Keratinocyte (primary cell): ENCODE measurements around the gene LGI4. TPM values are rescaled to one million over a fixed set of nuclear protein-coding genes. Genes with fewer than 3 reads are reported as not detected.

Source experiments
- DNase-seq: peaks from one replicate; pipeline ENCODE4 v3.0.0-alpha.2; 2011; ENCODE audit warnings: low read depth, missing footprints, low spot score
- FAIRE-seq: peaks from 2 replicates; lab custom pipeline; 2011; peaks lifted over from hg19 to GRCh38; lab: Jason Lieb, UNC
- H2AFZ ChIP-seq: 2 replicates; pipeline ENCODE4 v1.6.0; 2012; ENCODE audit warnings: low read length, control low read depth, inconsistent platforms; ENCODE audit not compliant: control insufficient read depth
- H3K27ac ChIP-seq: 2 replicates; pipeline ENCODE4 v1.5.1; 2011; ENCODE audit warnings: low read length; ENCODE audit not compliant: control insufficient read depth, insufficient read depth
- H3K27me3 ChIP-seq: 3 replicates; pipeline ENCODE4 v1.6.0; 2011; ENCODE audit warnings: low read length; ENCODE audit not compliant: control insufficient read depth, insufficient read depth; ENCODE audit errors: extremely low read depth
- H3K36me3 ChIP-seq, 2 experiments: 2 replicates in 1 of 2; 3 replicates in 1 of 2; pipeline ENCODE4 v1.5.1; 2011; ENCODE audit warnings: low read length in 2 of 2, mild to moderate bottlenecking in 1 of 2; ENCODE audit not compliant: control insufficient read depth in 2 of 2, insufficient read depth in 2 of 2; ENCODE audit errors: extremely low read depth in 1 of 2
- H3K4me1 ChIP-seq: 3 replicates; pipeline ENCODE4 v1.5.1; 2011; ENCODE audit warnings: low read length; ENCODE audit not compliant: control insufficient read depth, insufficient read depth; ENCODE audit errors: extremely low read depth
- H3K4me2 ChIP-seq: 3 replicates; pipeline ENCODE4 v1.6.0; 2011; ENCODE audit warnings: low read depth, low read length; ENCODE audit not compliant: control insufficient read depth, insufficient read depth; ENCODE audit errors: extremely low read depth
- H3K4me3 ChIP-seq, 3 experiments: fragments of 200-600 bp in 1 of 3; sonication (generic) in 1 of 3; 2 replicates in 2 of 3; 3 replicates in 1 of 3; pipeline ENCODE4 v1.5.1; 2011 to 2016; ENCODE audit warnings: low read length in 3 of 3, mild to moderate bottlenecking in 3 of 3, control low read depth in 2 of 3, inconsistent platforms in 1 of 3, low read depth in 1 of 3, mixed read lengths in 1 of 3, mixed run types in 1 of 3, moderate library complexity in 1 of 3; ENCODE audit not compliant: control insufficient read depth in 2 of 3, insufficient read depth in 2 of 3; ENCODE audit errors: extremely low read depth in 1 of 3
- H3K79me2 ChIP-seq: 2 replicates; pipeline ENCODE4 v1.6.0; 2012; ENCODE audit warnings: low read length; ENCODE audit not compliant: control insufficient read depth, insufficient read depth
- H3K9ac ChIP-seq: 3 replicates; pipeline ENCODE4 v1.6.0; 2011; ENCODE audit warnings: low read length; ENCODE audit not compliant: control insufficient read depth, insufficient read depth; ENCODE audit errors: extremely low read depth
- H3K9me1 ChIP-seq: 3 replicates; pipeline ENCODE4 v1.6.0; 2011; ENCODE audit warnings: low read length; ENCODE audit not compliant: control insufficient read depth, insufficient read depth; ENCODE audit errors: extremely low read depth
- H3K9me3 ChIP-seq: 2 replicates; pipeline ENCODE4 v1.5.1; 2012; ENCODE audit warnings: low read depth, low read length; ENCODE audit not compliant: control insufficient read depth
- H4K20me1 ChIP-seq: 3 replicates; pipeline ENCODE4 v1.6.0; 2011; ENCODE audit warnings: low read length; ENCODE audit not compliant: control insufficient read depth, insufficient read depth; ENCODE audit errors: extremely low read depth
- EZH2 ChIP-seq: IDR thresholded peaks from one replicate; pipeline ENCODE4 v1.6.1; 2012; ENCODE audit warnings: inconsistent platforms, mild to moderate bottlenecking, low read length, moderate library complexity
- dilution Hi-C: fragments of 300-500 bp; cut with MboI; formaldehyde crosslinking; loops from one replicate; pipeline ENCODE4 v1.7.0; 2020; ENCODE audit warnings: low sequenced_read_pairs; ENCODE audit not compliant: extremely low pct_ligation_motif_present
- polyA plus RNA-seq, 5 experiments: library from polyadenylated mRNA; depleted of rRNA in 3 of 5; stranded (reverse) in 3 of 5; stranded (forward) in 1 of 5; unstranded in 1 of 5; fragments of >200 nt; gene quantifications; 1 replicate in 1 of 5; 2 replicates in 3 of 5; 3 replicates in 1 of 5; pipeline versions ENCODE4 v1.2.1 to v1.2.3, GENCODE V29; 2011 to 2012; ENCODE audit warnings: missing spikeins in 2 of 5, low read depth in 1 of 5, low replicate concordance in 1 of 5
- TF ChIP-seq, protein P1 (sequence below), 3 experiments: IDR thresholded peaks in 1 of 3; conservative IDR thresholded peaks in 1 of 3; optimal IDR thresholded peaks in 1 of 3; 2 replicates in 2 of 3; 3 replicates in 1 of 3; pipeline versions ENCODE3 to v1.5.1; 2011; ENCODE audit warnings: low read length in 3 of 3, mild to moderate bottlenecking in 3 of 3, moderate library complexity in 2 of 3, control low read depth in 1 of 3, inconsistent platforms in 1 of 3; ENCODE audit not compliant: insufficient read depth in 2 of 3; ENCODE audit errors: extremely low read depth in 1 of 3

The LGI4 gene
- polyA plus RNA-seq, 1 donor (not counting 4 experiments of a cell fraction or from before 2014, with no cell fraction given), result 0.01 TPM

DNA sequence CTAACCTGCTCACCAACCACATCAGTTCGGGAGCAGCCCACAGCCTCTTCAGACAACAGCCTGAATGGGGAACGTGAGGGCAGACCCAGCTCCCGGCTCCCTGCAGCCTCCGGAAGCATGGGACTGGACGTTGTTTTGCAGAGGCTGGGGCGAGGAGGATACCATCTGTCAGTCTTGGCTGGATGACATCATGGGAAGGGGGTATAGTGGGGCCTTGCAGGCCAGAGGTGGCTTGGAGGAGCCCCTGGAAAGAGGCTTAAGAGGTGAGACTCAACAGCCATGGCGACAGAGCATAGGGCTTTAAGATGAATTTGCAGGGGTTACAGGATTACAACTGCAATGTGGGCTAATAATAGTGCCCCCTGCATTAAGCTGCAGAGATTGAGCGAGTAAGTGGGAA, 17.7 kb downstream of the LGI4 start:
- no peaks in the 10 kb centered on the region for H3K9me1 ChIP-seq
- no peak for DNase-seq
- H2AFZ ChIP-seq, result no peak overlapping the region
- H3K9me3 ChIP-seq, result no peaks in the 10 kb centered on the region
- H3K9ac ChIP-seq, result peak overlapping the region; percentile 91
- dilution Hi-C loops, result no loop called here
- no peaks in the 10 kb centered on the region for H4K20me1 ChIP-seq
- H3K4me1 ChIP-seq, result peaks cover 64% of the 10 kb centered on the region
- TF ChIP-seq, protein P1, sequence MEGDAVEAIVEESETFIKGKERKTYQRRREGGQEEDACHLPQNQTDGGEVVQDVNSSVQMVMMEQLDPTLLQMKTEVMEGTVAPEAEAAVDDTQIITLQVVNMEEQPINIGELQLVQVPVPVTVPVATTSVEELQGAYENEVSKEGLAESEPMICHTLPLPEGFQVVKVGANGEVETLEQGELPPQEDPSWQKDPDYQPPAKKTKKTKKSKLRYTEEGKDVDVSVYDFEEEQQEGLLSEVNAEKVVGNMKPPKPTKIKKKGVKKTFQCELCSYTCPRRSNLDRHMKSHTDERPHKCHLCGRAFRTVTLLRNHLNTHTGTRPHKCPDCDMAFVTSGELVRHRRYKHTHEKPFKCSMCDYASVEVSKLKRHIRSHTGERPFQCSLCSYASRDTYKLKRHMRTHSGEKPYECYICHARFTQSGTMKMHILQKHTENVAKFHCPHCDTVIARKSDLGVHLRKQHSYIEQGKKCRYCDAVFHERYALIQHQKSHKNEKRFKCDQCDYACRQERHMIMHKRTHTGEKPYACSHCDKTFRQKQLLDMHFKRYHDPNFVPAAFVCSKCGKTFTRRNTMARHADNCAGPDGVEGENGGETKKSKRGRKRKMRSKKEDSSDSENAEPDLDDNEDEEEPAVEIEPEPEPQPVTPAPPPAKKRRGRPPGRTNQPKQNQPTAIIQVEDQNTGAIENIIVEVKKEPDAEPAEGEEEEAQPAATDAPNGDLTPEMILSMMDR (optimal IDR thresholded peaks at IDR 0.05 in 1 of 3, IDR thresholded peaks at IDR 0.05 in 1 of 3, conservative IDR thresholded peaks at IDR 0.05 in 1 of 3; ENCODE audit: extremely low read depth in 1 of 3, insufficient read depth in 2 of 3, low read length in 3 of 3), result no peak
- no peak for TF ChIP-seq EZH2
- H3K4me3 ChIP-seq, result peak overlapping the region; percentile 93 to 95 (median 94)
- H3K4me2 ChIP-seq, result peak overlapping the region; percentile 100
- peaks cover 38% of the 10 kb centered on the region for H3K79me2 ChIP-seq
- H3K36me3 ChIP-seq, result peaks cover 7 to 19% of the 10 kb centered on the region in 2 experiments
- no peak for FAIRE-seq
- H3K27ac ChIP-seq, result peak overlapping the region; percentile 87
- H3K27me3 ChIP-seq, result no peaks in the 10 kb centered on the region

DNA sequence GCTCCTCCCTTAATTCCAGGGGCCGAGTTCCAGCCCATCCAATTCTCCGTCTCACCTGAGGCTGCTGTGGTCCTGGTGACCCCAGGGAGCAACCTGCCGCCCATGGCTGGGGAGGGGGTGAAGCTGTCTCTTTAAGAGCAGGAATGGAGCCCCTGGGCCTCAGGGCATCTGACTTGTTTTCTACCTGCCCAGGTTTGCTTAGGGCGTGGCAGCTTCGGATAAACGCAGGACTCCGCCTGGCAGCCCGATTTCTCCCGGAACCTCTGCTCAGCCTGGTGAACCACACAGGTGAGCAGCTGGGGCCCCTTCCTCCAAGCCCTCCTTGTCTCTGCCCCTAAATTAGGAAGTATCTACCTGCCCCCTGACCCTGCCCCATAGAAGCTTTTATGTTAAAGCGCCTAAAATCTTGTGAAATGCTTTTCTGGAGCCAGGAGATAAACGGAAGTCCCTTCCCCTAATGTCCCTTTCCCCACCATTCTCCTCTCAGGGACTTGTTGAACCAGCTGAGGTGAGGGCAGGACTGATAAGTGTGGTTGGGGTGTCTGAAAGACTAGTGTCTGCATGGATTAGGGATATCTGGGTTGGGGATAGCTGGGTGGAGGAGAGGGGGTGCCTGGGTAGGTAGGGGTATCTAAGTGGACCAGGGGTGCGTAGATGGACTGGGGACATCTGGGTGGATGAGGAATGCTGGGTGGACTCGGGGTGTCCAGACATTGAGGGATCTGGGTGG, 18.6 kb downstream of the LGI4 start:
- dilution Hi-C loops, result no loop called here
- Histone ChIP-seq H3K27ac (peak overlapping the region; percentile 87), H2AFZ (peak overlapping the region; percentile 85), H3K9me3 (no peaks in the 10 kb centered on the region), H3K9ac (peak overlapping the region; percentile 91), H4K20me1 (no peaks in the 10 kb centered on the region), H3K27me3 (no peaks in the 10 kb centered on the region), H3K4me1 (peaks cover 60% of the 10 kb centered on the region), H3K36me3 (peaks cover 4 to 14% of the 10 kb centered on the region in 2 experiments), H3K9me1 (no peaks in the 10 kb centered on the region), H3K4me2 (peak overlapping the region; percentile 100), H3K4me3 (peak overlapping the region; percentile 93 to 95 (median 94)), H3K79me2 (peaks cover 35% of the 10 kb centered on the region)
- TF ChIP-seq, protein P1 (optimal IDR thresholded peaks at IDR 0.05 in 1 of 3, IDR thresholded peaks at IDR 0.05 in 1 of 3, conservative IDR thresholded peaks at IDR 0.05 in 1 of 3; ENCODE audit: extremely low read depth in 1 of 3, insufficient read depth in 2 of 3, low read length in 3 of 3), result no peak
- TF ChIP-seq EZH2, result no peak
- FAIRE-seq (peak; percentile 84), DNase-seq (no peak)
